Stimulated activated CD4-positive, alpha-beta T cell treated with anti-CD3 and anti-CD28 coated beads, Interleukin-12 subunit alpha, Interleukin-12 subunit beta, amount 100 ng/mL, for 4 hours (primary cell): ENCODE measurements around the gene CAMTA1.

Experiments
- DNase-seq: peaks from one replicate; pipeline ENCODE4 v3.0.0-alpha.2; 2020

Gene CAMTA1

DNA sequence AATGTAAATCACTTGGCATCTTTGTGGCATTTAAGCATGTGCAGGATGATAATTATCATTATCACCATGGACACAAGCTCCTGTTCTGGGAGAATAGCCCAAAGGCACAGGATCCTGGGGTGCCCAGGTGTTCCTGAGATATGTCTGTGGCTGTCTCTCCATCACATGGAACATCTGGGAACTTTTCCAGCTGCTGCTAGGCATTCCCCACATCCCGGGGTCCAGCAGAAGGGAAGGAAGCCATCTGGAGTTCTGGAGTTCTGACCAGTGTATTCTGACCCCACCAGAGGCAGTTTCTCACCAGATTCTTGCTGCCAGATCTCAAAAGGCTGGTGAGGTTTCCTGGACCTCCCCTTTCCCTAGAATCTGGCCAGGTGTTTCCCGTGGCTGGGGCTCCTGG is 726.1 kb downstream of the CAMTA1 start:
- DNase-seq, result no peak

DNA sequence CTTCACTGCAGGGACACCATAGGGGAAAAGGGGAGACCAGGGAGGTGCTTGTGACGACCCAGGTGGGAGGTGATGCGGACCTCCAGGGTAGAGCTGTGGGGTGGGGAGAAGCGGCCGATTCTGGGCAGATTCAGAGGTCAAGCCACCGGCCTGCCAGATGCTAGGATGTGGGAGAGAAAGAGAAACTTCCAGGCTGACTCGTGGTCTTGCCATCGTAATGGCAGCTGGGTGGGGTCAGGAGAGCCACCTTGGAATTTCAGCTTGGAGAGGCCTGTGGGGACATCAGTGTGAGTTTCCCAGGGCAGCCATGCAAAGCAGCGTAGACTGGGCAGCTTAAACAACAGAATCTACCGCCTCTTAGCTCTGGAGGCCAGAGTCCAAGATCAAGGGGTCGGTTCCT is 727.8 kb downstream of the CAMTA1 start:
- no peak for DNase-seq

DNA sequence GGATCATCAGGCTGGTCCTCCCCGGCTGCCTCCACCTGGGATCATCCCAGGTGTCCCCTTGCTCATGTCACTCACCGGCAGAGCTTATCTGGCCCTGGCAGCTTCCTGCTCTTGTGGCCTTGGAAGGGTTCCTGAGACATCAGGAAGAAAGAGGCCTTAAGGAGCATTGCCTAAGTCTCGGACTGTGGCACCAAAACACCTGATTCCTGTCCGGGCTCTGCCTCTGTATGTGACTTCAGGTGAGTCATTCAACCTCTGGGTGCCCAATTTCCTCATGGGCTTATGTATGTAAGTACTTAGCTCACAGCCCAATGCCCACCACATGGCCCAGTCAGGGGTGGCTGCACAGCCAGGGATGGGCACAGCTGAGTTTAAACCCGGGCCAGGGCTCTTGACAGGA is 729.9 kb downstream of the CAMTA1 start:
- no peak for DNase-seq

DNA sequence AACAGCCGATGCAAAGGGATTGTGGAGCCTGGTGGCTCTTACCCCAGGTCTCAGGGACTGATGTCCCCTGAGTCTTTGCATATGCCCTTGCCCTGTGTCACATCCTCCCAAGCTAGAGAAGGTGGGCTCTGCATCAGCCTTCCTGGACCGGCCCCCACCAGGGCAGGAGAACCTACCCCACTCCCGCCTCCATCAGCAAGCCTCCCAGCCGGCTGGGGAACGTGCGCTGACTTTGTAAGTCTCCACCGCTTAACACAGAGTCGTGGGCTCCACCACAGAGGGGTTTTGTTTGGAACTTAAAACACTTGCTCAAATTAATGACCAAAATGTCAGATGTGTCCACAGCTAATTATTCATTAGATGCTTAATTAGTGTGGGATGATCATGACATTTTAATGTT is 730.6 kb downstream of the CAMTA1 start:
- no peak for DNase-seq

DNA sequence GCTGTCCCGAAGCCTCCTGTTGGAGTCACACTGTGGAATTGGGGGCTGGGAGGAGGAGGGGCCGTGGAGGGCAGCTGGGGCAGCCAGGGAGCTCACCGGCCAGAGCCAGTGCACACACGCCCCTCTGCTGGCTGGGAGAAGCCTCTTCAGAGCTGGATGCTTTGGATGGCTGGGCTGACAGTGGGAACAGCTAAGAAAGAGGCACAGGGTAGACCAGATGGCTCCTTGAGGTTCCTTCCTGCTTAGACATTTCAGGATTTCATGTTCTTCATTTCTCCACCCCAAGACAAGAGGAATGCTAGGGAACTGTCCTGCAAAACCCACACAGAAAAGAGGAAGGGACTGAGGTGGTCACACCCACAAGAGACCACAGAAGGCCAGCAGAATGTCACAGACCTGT is 731.1 kb downstream of the CAMTA1 start:
- DNase-seq, result no peak

DNA sequence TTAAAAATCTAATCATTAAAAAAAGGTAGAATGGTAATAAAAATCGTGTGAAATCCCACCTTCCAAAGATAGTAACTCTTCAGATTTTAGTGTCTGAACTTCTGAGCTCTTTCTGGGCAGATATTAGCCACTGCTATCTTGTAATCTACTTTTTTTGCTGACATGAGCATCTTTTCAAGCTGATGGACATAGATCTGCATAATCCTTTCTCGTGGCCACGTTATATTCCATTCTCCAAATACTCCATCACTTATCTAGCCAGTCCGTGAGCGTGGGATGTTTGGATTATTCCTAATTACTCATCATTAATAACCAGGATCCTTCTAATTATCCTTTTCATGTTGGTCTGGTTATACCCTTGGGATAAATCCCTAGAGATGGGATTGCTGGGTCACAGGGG is 731.7 kb downstream of the CAMTA1 start:
- no peak for DNase-seq

DNA sequence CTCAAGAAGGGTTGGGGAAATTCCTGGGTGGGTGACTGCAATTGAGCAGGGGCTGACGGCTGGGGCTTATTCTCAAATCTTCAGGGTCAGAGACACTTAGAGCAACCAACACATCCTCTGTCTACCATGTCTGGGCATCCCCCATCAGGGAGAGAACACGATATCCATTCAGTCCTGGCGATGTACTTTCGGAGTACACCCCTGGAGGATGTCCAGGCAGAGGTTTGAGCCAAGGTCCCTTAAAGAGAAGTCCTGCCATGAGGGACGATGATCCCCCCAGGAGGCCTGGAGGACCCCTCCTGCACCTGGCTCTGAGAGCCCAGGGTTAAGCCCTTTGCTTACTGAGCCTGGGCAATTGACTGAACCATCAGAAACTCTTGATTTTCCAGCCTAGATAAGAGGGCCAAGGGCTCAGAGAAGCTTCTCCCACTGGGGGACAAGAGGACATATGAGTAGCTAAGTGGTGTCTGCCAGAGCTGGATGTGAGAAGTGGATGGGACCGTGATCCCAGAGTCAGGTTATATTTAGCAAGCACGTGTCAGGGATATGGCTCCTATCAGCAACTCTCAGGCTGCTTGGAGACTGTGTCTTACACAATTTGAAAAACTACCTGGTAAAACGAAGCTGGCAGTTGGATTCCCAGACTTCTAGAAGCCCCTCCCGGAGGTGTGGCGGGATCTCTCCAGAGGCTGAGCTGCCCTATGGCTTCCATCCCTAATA is 732.5 kb downstream of the CAMTA1 start:
- DNase-seq, result no peak

DNA sequence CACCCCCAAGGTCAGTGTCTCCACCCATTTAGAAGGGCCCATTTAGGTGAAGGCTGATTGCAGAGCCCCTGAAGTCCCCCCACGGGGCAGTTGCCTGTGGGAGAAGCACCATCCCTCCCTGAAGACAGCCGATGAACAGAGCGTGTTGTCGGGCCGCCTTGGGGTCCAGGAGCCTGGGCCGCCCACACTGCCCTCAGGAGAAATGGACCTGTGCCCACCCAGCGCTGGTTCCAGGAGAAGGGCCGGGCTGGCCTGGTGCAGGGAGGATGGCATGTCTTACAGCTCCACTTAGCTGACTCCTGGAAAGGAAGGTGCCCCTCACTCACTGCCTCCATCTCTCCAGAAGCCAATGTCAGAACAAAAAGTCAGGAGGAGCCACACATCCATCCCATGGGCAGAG is 733.2 kb downstream of the CAMTA1 start:
- DNase-seq, result no peak

DNA sequence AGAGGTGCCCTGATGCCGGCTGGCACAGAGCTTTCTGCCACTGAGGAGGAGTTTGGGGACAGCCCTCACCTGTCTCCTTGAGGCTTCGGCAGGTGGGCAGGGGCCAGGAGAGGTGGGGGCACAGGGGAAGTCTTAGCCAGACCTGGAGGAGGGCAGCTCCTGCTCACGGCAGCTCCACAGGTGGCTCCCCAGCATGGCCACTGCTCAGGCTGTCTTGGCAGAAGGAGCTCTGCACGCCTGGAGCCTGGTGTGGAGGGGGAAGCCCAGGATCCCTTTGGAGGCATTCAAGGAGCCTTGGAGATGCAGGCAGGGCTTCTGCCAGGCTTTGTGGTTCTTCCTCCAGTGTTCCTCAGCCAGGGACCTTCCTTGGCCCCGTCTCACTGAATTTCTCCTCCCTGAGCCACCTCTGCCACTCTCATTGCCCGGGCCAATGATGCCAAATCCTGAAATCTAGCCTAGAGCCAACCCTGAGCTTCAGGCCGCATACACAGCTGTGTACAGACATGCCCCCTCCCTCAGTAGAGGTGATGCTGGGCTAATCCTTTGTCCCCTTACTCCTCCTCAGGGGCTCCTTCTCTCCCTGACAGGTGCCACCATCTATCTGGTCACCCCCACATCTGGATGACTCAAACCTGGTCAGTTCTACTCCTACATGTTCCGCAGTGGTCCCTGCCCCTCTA is 734.1 kb downstream of the CAMTA1 start:
- DNase-seq, result no peak

DNA sequence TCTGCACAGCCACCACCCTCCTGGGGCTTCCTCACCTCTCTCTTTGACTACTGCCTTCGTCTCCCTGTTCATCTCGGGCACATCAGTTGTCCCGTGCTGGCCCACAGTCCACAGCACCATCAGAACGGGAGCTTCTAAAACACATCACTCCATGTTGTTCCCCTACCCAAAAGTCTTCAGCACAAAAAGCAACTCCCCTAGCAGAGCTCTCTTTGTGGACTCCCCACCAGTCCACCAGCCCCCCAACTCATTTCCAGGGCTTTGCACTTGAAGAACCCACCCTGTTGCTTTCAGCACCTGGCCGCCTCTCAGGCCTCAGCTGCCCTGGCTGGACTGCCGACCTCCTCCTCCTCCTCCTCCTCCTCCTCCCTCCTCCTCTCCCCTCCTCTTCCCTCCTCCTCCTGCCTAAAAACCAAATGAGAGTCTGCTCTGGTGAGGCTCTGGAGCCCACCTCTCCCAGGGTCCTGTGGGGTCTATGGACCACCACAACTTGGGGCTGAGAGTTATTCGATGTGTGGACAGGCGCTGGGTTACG is 734.7 kb downstream of the CAMTA1 start:
- DNase-seq, result no peak

DNA sequence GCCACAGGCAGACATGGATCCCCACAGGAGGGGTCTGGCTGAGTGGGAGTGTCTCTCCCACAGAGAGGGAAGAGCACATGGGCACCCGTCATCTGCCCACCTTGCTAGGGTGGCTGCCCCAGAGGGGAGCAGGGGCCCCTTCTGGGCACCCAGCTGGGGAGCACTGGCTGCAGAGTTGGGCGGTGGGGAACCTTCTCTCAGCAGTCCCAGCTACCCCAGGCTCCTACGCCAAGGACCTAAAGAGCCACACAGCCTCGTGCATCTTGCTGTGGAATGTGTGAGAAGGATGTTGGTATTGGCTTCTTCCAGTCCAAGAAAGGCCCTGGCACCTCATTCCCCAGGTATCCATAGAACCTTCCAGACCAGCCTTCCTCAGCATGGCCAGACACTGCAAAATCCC is 735.2 kb downstream of the CAMTA1 start:
- no peak for DNase-seq

DNA sequence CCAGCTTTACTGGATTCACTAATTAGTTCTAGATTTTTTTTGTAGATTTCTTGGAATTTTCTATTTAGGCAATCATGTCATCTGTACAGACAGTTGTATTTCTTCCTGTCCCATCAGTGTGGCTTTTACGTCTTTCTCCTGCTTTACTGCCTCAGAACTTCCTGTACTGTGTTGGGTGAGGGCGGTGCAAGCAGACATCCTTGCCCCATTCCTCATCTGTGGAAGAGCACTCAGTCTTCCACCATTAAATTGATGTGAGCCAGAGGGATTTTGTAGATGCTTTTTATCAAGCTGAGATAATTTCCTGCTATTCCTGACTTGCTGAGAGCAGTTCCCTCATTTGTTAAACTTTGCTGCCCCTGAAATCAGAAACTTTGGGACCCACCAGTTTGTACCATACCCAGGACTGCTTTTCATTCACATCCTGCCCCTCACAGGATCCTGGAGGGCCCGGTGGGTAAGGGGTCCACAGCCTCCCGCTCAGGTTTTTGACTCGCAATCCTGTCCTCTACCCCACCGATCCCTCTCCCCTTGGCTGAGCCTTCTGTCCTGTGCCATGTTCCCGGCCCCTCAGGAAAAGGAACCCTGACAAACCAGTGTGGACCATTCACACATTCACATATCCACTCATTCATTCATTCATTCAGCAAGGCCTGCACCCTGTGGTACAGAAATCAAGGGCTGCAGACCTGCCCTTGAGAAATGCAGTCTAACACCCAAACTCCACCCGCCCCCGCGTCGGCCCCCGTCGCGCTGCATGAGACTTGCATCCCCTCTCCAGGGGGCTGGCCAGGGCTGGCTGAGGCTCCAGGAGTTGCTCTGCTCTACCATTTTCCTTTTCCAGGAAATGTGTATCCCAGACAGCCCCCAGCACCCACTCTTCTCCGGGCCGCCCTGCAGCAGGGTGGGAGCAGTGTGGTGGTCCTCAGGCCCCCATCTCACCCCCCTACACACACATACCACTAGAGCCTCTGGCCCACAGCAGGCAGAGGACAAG is 739.4 kb downstream of the CAMTA1 start:
- no peak for DNase-seq

DNA sequence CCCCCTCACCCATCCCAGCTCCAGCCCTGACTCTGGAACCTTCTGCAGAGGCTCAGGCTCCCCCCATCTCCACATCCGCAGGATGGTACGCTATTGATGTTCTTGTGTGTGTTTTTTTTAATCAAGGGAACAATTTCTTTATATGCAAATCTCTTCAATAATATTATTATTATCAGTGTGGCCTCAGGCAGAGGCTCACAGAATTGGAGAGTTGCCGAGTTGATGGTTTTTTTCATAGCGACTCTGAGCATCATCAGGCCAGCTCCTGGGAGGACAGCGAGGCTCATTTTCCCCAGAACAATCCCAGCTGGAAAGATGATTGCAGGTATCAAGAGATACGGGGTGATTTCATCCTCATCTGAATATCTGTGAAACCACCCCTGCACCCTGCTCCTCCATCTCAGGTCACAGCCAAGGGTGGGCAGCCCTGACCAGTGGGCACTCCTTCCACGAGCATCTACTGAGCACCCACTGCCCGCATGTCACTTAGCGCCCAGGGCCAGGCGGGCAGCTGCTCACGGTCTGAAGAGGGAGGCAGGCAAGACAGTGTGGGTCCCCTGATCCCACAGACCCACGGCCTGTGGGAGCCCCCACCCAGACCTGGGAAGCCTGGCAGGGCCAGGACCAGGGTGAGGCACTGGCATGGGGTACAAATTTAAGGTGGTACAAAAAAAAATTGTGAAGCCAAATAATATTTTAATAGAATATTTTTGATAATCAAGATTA is 740.2 kb downstream of the CAMTA1 start:
- no peak for DNase-seq

DNA sequence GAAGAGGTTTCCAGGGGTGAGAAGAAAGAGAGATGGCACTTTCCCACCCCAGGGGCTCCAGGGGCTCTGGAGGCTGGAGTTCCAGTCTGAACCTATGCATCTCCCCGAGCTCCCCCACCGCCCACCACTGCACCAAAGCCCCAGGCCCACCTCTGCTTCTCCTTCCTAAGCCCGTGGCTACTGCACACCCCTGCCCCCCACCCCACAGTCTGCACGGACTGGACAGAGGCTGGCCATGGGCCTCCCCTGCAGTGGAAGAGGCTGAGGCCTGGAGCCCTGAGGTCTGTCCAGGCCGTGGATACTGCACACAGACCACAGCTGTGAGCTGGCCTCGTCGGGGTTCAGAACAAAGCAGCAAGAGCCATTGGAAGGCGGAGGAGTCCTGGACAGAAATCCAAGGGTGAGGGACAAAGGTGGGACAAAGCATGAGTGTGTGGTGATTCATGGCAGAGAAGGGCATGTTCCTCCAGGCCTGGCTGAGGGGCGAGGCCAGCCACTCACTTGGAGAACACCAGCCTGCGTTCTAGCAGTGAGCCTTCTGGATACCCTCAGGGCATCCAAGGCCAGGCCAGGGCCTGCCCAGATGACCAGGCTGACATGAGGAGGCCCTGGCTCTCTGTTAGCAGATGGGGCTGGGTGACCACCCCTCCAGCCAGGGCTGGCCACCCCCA is 741.1 kb downstream of the CAMTA1 start:
- DNase-seq, result no peak

DNA sequence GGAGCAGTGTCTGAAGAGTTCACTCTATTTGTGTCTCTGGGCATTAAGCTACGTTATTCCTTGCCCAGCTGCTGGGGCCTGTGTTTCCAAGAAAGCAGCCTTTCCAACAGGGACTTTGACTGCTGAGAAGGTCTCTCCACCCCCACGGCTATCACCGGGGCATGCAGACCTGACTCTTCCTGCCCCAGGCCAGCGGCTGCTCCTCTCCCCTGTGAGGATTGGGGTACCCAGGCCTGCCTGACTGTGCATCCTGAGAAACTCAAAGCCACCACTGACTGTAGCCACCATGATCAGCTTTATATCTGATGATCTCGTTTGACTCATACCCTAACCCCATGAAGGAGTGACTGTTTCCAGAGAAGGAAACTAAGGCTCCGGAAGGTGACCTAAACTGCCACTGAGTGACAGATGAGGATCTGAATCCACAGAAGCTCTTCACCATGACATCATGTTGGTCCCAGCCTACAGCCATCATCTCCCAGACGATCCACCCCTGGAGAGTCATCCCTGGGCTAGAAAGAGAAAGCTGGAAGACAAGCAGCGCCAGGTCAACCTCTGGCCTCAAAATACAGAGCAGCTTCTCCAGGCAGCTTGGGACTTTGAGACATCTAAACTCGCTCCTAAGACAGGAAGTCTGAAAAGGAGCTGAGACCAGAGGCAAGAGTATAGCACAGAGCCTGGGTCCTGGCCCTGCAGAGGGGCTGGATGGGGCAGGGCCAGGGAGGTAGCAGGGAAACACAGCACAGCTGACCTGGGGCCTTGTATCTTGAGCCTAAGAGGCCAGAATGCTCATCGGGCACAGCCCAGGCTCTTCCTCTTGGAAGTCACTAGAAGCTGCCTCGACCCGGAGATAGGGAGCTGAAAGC is 741.8 kb downstream of the CAMTA1 start:
- DNase-seq, result no peak

DNA sequence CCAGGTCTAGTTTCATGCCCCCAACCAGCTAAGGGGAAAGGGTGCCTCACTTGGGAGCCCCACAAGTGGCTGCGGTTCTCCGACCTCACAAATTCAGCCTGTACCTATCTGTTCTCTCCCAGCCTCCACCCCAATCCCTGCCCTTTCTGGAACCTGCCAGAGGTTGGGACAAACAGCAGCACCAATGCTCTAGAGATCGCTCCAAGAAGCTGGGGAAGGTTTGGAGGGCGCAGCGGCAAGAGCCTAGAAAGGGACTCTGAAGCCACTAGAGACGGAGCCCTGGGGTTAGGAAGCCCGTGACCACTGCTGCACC is 742.4 kb downstream of the CAMTA1 start:
- DNase-seq, result no peak

DNA sequence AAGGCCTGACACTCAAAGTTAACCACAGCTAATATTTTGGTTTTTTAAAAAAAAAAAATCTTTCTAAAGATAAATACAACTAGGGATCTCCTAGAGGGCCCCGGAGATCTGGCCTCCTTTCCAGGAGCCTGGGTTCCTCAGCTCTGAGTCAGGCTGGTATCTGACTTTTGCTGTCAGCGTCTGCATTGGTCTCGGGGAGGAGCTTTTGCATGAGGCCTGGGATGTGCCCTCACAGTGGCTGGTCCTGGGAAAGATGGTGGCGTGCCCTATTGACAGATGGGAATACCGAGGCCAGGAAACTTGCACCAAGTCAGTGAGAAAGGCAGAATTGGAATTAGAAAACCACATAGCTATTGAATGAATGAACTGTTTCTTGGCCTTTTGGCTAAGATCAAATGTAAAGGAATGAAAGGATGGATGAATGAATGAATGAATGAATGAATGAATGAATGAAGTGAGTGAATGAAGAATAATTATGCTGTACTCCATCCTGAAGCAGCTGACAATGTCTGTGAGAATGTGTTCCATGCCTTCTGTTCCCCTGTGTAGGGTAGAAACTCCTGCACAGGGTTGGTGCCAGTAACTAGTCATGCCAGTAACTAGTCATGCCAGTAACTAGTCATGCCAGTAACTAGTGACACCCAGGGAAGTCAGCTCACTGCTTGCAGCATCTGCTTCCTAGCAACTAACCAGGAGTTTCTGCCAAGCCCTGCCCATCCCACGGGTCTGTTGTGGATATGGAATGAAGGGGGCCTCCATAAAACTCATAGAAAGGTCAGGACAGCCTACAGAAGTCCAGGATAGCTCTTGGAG is 743.3 kb downstream of the CAMTA1 start:
- DNase-seq, result no peak

DNA sequence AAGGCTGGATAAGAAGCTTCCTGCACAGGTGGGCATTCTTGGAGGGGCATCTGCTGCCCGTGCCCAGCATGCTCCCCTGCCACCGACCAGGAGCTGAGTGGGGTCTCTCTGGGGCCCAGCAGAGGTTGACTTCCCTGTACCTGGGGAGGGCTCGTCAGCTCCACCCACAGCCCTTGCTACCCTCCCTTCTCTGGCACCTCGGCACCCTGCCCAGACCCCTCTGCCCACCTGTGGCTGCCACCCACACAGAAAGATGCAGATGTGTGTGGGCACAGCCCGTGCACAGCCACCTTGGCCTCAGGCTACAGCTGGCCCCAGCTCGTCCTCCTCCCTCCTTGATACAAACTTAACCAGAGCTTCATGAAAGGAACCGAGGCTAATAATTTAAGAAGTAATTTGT is 744.7 kb downstream of the CAMTA1 start:
- DNase-seq, result no peak

DNA sequence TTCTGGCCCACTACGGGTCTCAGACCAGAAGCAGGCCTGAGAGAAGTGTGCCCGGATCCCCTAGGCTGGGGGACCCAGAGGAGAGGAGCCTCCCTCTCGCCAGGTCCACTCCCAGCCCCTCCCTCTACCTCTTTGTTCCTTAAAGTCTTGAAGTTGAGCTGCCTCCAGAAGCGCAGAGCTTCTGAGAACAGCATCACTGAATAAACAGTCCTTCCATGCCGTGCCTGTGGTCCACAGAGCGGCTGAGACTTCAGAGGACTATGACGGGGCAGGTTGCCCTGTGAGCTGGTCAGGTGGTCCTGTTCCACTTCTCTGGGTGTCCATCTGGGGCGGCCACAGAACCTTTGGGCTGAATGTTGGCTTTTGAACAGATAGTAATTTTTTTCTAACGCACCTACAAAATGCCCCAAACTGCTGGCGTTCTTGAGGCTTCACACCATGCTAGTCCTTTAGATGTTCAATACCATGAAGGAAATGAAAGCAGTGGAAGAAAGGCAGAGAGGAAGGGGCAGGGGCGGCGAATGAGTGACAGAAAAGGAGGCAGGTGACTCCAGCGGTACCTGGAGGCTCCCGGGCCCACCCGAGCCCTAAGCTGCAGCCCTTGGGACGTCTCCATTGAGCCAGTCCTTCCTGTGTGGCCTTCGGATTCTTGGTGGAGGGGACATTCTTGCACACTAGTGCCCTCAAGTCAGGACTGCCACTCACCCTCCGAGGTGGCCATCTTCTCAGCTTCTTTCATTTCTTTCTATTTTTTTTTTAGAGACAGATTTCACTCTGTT is 746.5 kb downstream of the CAMTA1 start:
- DNase-seq, result no peak

DNA sequence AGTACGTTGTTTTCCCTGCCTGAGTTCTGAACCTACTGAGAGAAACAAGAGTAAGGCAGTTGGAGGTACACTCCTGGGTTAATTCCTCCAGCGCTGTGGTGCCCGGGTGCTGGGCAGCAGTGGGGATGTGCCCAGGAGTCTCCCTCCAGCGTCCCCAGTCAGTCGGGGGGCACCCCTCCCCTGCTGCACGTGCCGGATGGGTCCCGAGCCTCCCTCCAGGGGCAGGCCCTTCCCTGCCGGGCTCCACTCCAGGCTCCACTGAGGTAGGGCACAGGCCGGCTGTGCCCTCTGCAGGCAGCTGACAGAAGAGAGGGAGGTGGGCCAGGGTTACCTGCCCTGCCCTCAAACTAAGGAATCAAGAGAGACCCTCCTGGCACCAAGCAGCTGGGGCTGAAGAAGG is 747.8 kb downstream of the CAMTA1 start:
- DNase-seq, result no peak
